Fibroblast of lung (primary cell): ENCODE data around the gene TUBA4A.

Source experiments
- CTCF ChIP-seq, 2 donors: IDR thresholded peaks in 1 of 2; conservative IDR thresholded peaks in 1 of 2; 1 replicate in 1 of 2; 2 replicates in 1 of 2; pipeline ENCODE4 v1.5.1; 2011 to 2012; ENCODE audit warnings: low read length in 2 of 2, control low read depth in 1 of 2, inconsistent platforms in 1 of 2, low read depth in 1 of 2, mild to moderate bottlenecking in 1 of 2
- EZH2 ChIP-seq: IDR thresholded peaks from 2 replicates; pipeline ENCODE4 v1.5.1; 2012; ENCODE audit warnings: low read length, control low read depth, mild to moderate bottlenecking; ENCODE audit errors: missing control alignments

GRCh38 chr2:219272995-219273394 is 19.3 kb upstream of the TUBA4A start:
- TF ChIP-seq CTCF (conservative IDR thresholded peaks at IDR 0.05 in 1 of 2, IDR thresholded peaks at IDR 0.05 in 1 of 2; ENCODE audit: low read depth in 1 of 2, low read length in 2 of 2) (no peak), EZH2 (no peak)
